Vagina (tissue), 2 donors: ENCODE results near the gene HOXB7.

Experiments
- POLR2A ChIP-seq, 2 donors: fragments of 450-650 bp; IDR thresholded peaks; one replicate each; pipeline ENCODE4 v1.6.1; 2017; ENCODE audit warnings: antibody characterized with exemption in 2 of 2, mild to moderate bottlenecking in 2 of 2, moderate library complexity in 2 of 2
- POLR2AphosphoS5 ChIP-seq, 2 donors: sonication (generic); formaldehyde crosslinking; IDR thresholded peaks; one replicate each; pipeline ENCODE4 v1.9.0; 2017; ENCODE audit warnings: antibody characterized with exemption in 2 of 2, mild to moderate bottlenecking in 2 of 2, low read depth in 1 of 2; ENCODE audit not compliant: insufficient read depth in 1 of 2
- TF ChIP-seq, protein P1 (sequence below), 3 experiments: fragments of 450-650 bp in 2 of 3; fragments of 200-600 bp in 1 of 3; sonication (generic) in 1 of 3; IDR thresholded peaks; one replicate each; pipeline ENCODE4 v1.5.1; 2017 to 2019; ENCODE audit warnings: antibody characterized with exemption in 3 of 3, mild to moderate bottlenecking in 2 of 3, moderate library complexity in 2 of 3

- TF ChIP-seq, protein P1, sequence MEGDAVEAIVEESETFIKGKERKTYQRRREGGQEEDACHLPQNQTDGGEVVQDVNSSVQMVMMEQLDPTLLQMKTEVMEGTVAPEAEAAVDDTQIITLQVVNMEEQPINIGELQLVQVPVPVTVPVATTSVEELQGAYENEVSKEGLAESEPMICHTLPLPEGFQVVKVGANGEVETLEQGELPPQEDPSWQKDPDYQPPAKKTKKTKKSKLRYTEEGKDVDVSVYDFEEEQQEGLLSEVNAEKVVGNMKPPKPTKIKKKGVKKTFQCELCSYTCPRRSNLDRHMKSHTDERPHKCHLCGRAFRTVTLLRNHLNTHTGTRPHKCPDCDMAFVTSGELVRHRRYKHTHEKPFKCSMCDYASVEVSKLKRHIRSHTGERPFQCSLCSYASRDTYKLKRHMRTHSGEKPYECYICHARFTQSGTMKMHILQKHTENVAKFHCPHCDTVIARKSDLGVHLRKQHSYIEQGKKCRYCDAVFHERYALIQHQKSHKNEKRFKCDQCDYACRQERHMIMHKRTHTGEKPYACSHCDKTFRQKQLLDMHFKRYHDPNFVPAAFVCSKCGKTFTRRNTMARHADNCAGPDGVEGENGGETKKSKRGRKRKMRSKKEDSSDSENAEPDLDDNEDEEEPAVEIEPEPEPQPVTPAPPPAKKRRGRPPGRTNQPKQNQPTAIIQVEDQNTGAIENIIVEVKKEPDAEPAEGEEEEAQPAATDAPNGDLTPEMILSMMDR (IDR thresholded peaks at IDR 0.05): no peak
- TF ChIP-seq POLR2AphosphoS5 (IDR thresholded peaks at IDR 0.05; ENCODE audit: insufficient read depth in 1 of 2, low read depth in 1 of 2): no peak
- TF ChIP-seq POLR2A (IDR thresholded peaks at IDR 0.05): no peak
Measured at GRCh38 chr17:48597528-48597777, 13.4 kb downstream of the HOXB7 start.
